ENCODE results near the gene GPC5. TPM values are rescaled to one million over a fixed set of nuclear protein-coding genes. Genes with fewer than 3 reads are reported as not detected.

The GPC5 gene
- total RNA-seq, 1 experiment from 2014 or later: 0.21 TPM

DNA sequence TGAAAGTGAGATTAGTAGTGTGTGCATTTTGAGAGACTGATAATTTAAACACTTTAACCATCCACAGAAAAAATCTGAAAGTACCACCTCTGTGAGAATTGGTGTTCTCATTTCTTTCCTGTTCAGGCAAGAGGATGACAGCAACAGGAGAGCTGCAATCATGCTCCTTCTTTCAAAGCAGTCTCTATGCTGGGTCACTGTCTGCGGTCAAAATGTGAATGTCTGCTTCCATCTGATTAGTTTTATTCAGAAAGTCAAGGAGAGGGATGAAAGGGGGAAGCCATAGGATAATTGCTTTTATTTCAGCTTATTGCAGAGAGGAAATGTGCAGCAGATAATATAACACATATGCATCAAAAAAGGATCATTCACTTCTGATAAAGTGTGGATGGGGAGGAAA, 1514.2 kb downstream of the GPC5 start:
- Histone ChIP-seq H3K9me3 (ENCODE audit: low read depth, low read length, poor library complexity, severe bottlenecking) (no peaks in the 10 kb centered on the region), H3K27me3 (replicated peaks; ENCODE audit: insufficient read depth, low read depth, low read length, poor library complexity) (no peaks in the 10 kb centered on the region), H3K4me3 (ENCODE audit: low read depth, low read length, poor library complexity, severe bottlenecking) (no peak overlapping the region), H3K36me3 (ENCODE audit: insufficient read depth, low read length, poor library complexity, severe bottlenecking) (no peaks in the 10 kb centered on the region), H3K4me1 (ENCODE audit: insufficient read depth, low read length, poor library complexity, severe bottlenecking) (no peaks in the 10 kb centered on the region), H3K27ac (ENCODE audit: low read depth, low read length, poor library complexity, severe bottlenecking) (no peak overlapping the region)
- intact Hi-C loops (cut with micrococcal nuclease; ENCODE audit: unreplicated experiment): no loop called here
- BruUV-seq (replicated peaks): no TSS peak
- no peak for TF ChIP-seq EZH2 (IDR thresholded peaks at IDR 0.05; ENCODE audit: borderline replicate concordance, low read depth, low read length, poor library complexity, severe bottlenecking)
- no peak for TF ChIP-seq CTCF (conservative IDR thresholded peaks at IDR 0.05; ENCODE audit: low read depth, low read length)
- CTCF ChIA-PET: no interaction called here
- POLR2A ChIA-PET (ENCODE audit: low non-redundant PET): no interaction called here
- no peak for DNase-seq (ENCODE audit: low spot score)

DNA sequence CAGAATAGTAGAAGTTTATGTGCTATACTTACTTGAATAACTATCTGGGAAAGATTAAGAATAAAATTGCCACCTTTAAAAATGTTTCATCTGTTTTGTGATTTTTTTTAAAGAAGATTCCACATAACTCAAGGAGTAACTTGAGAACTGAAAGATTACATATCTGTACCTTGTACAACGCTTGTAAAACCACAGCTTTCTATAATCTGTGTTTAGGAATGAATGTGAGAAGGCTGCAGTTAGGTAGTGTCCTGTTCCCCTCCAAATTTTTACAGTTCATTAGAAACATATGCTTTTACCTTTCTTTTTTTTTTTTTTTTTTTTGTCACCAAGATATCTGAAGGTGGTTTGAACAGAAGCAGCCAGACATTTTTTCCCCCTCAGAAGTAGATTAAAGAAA, 1515.4 kb downstream of the GPC5 start:
- no peak overlapping the region for H3K4me3 ChIP-seq (ENCODE audit: low read depth, low read length, poor library complexity, severe bottlenecking)
- H3K27ac ChIP-seq (ENCODE audit: low read depth, low read length, poor library complexity, severe bottlenecking): no peak overlapping the region
- H3K27me3 ChIP-seq (replicated peaks; ENCODE audit: insufficient read depth, low read depth, low read length, poor library complexity): no peaks in the 10 kb centered on the region
- ChIA-PET CTCF (no interaction called here), POLR2A (ENCODE audit: low non-redundant PET) (no interaction called here)
- no peaks in the 10 kb centered on the region for H3K9me3 ChIP-seq (ENCODE audit: low read depth, low read length, poor library complexity, severe bottlenecking)
- H3K36me3 ChIP-seq (ENCODE audit: insufficient read depth, low read length, poor library complexity, severe bottlenecking): no peaks in the 10 kb centered on the region
- no peaks in the 10 kb centered on the region for H3K4me1 ChIP-seq (ENCODE audit: insufficient read depth, low read length, poor library complexity, severe bottlenecking)
- no peak for DNase-seq (ENCODE audit: low spot score)
- intact Hi-C loops (cut with micrococcal nuclease; ENCODE audit: unreplicated experiment): no loop called here
- no TSS peak for BruUV-seq (replicated peaks)
- no peak for TF ChIP-seq CTCF (conservative IDR thresholded peaks at IDR 0.05; ENCODE audit: low read depth, low read length)
- no peak for TF ChIP-seq EZH2 (IDR thresholded peaks at IDR 0.05; ENCODE audit: borderline replicate concordance, low read depth, low read length, poor library complexity, severe bottlenecking)

Small RNA genes within 50 kb of the gene (microRNA-seq; reads per million reads assigned to microRNA genes)
- not detected for gene MIR548AS

Other genes starting within 250 kb of the GPC5 start
- 13.7 and 15.8 TPM in 2 replicates for gene MIR17HG, start 50.9 kb upstream of the GPC5 start, total RNA-seq (2021)

Data from A673 (cell line).